ENCODE data around the gene ITGB4. TPM values are rescaled to one million over a fixed set of nuclear protein-coding genes. Genes with fewer than 3 reads are reported as not detected.

Gene ITGB4
- total and polyA plus RNA-seq, 2 experiments from 2014 or later, result 6.1 to 9.7 TPM

DNA sequence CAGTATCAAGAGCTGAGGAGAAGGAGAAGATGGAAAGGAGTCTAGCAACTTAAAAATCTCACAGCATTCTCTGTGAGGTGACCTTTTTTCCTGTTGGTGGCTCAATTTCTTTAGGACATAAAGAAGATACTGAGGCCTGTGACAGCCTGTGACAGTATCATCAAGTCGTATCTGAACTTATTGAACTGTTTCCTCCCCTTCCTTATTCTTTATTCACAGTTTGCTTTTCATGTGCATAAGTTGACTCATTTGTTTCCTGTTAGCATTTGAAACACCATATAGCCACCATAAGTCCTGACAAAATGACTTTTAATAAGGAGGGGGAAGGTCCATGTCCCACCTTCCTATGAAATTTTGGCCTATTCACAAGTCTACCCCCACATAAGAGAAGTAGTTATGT lies 72.2 kb downstream of the ITGB4 start:
- peaks cover 98% of the 10 kb centered on the region for H3K79me2 ChIP-seq (replicated peaks; ENCODE audit: insufficient read depth)
- H3K27me3 Mint-ChIP-seq (ENCODE audit: insufficient read depth, low read depth, poor library complexity), result no peaks in the 10 kb centered on the region
- ATAC-seq, result no peak

DNA sequence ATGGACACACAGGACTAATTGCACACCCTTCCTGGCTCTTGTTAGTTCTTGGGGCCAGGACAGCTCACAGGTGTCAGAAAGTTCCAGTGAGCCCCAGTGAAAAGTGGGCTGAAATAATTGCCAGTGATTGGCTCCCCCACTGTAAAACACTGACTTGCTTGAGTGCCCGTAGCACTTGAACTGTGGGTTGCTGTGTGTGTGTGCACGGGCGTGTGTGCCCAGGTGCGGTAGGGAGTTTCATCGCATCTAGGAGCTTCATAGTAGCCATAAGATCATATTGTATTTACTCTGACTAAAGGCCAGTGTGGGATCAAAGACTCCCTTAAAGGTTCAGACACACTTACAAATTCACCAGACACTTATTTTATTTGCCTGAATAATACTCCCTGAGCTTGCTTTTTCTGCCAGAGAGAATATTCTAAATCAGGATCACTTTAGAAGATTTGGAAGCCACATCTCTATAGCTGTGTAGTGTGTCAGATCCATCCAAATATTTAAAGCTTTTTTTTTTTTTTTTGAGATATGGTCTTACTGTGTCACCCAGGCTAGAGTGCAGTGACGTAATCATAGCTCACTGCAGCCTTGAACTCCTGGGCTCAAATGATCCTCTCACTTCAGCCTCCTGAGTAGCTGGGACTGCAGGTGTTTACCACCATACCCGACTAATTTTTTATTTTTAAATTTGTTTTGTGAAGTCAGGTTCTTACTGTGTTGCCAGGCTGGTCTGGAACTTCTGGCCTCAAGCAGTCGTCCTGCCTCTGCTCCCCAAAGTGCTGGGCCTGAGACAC lies 74.8 kb downstream of the ITGB4 start:
- no peak overlapping the region for H2AFZ ChIP-seq
- H3K27ac Mint-ChIP-seq, result no peak overlapping the region
- H3K4me3 Mint-ChIP-seq, result no peak overlapping the region
- no peak for DNase-seq (ENCODE audit: low spot score)
- no peaks in the 10 kb centered on the region for H3K27me3 ChIP-seq (ENCODE audit: insufficient read depth)
- H3K27ac ChIP-seq (ENCODE audit: low read depth), result no peak overlapping the region
- peaks cover 21% of the 10 kb centered on the region; the same call in 1 of the 2 replicates for H3K36me3 ChIP-seq (ENCODE audit: insufficient read depth)
- H3K4me2 ChIP-seq, result no peak overlapping the region
- H3K79me2 ChIP-seq (replicated peaks; ENCODE audit: insufficient read depth), result peaks cover 75% of the 10 kb centered on the region
- H3K4me1 ChIP-seq (ENCODE audit: insufficient read depth), result no peaks in the 10 kb centered on the region
- peaks cover 3% of the 10 kb centered on the region; the same call in 1 of the 2 replicates for H3F3A ChIP-seq (replicated peaks; ENCODE audit: low read depth)
- peaks cover 31% of the 10 kb centered on the region for H4K20me1 ChIP-seq (replicated peaks; ENCODE audit: insufficient read depth)
- H3K9me2 ChIP-seq (ENCODE audit: insufficient read depth), result no peaks in the 10 kb centered on the region
- H3K27me3 Mint-ChIP-seq (ENCODE audit: insufficient read depth, low read depth, poor library complexity), result no peaks in the 10 kb centered on the region
- no peaks in the 10 kb centered on the region for H3K9me3 Mint-ChIP-seq
- H3K36me3 Mint-ChIP-seq (ENCODE audit: low read depth), result peaks cover 55% of the 10 kb centered on the region
- no peaks in the 10 kb centered on the region for H3K4me1 Mint-ChIP-seq
- no peak for ATAC-seq
- no peak overlapping the region for H3K4me3 ChIP-seq
- no peak for TF ChIP-seq ZNF114 (CRISPR knock-in tag; IDR thresholded peaks at IDR 0.05)
- no peak for TF ChIP-seq ZNF331 (CRISPR knock-in tag; IDR thresholded peaks at IDR 0.05; ENCODE audit: low read depth)
- no peak for TF ChIP-seq JUNB (IDR thresholded peaks at IDR 0.05; ENCODE audit: unreplicated experiment)
- TF ChIP-seq EZH2phosphoT487 (IDR thresholded peaks at IDR 0.05; ENCODE audit: unreplicated experiment), result no peak
- TF ChIP-seq, protein P1, sequence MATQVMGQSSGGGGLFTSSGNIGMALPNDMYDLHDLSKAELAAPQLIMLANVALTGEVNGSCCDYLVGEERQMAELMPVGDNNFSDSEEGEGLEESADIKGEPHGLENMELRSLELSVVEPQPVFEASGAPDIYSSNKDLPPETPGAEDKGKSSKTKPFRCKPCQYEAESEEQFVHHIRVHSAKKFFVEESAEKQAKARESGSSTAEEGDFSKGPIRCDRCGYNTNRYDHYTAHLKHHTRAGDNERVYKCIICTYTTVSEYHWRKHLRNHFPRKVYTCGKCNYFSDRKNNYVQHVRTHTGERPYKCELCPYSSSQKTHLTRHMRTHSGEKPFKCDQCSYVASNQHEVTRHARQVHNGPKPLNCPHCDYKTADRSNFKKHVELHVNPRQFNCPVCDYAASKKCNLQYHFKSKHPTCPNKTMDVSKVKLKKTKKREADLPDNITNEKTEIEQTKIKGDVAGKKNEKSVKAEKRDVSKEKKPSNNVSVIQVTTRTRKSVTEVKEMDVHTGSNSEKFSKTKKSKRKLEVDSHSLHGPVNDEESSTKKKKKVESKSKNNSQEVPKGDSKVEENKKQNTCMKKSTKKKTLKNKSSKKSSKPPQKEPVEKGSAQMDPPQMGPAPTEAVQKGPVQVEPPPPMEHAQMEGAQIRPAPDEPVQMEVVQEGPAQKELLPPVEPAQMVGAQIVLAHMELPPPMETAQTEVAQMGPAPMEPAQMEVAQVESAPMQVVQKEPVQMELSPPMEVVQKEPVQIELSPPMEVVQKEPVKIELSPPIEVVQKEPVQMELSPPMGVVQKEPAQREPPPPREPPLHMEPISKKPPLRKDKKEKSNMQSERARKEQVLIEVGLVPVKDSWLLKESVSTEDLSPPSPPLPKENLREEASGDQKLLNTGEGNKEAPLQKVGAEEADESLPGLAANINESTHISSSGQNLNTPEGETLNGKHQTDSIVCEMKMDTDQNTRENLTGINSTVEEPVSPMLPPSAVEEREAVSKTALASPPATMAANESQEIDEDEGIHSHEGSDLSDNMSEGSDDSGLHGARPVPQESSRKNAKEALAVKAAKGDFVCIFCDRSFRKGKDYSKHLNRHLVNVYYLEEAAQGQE (IDR thresholded peaks at IDR 0.05; ENCODE audit: unreplicated experiment), result no peak
- TF ChIP-seq EZH2 (IDR thresholded peaks at IDR 0.05; ENCODE audit: low read depth, unreplicated experiment), result no peak
- TF ChIP-seq, protein P2, sequence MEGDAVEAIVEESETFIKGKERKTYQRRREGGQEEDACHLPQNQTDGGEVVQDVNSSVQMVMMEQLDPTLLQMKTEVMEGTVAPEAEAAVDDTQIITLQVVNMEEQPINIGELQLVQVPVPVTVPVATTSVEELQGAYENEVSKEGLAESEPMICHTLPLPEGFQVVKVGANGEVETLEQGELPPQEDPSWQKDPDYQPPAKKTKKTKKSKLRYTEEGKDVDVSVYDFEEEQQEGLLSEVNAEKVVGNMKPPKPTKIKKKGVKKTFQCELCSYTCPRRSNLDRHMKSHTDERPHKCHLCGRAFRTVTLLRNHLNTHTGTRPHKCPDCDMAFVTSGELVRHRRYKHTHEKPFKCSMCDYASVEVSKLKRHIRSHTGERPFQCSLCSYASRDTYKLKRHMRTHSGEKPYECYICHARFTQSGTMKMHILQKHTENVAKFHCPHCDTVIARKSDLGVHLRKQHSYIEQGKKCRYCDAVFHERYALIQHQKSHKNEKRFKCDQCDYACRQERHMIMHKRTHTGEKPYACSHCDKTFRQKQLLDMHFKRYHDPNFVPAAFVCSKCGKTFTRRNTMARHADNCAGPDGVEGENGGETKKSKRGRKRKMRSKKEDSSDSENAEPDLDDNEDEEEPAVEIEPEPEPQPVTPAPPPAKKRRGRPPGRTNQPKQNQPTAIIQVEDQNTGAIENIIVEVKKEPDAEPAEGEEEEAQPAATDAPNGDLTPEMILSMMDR (conservative IDR thresholded peaks at IDR 0.05; ENCODE audit: low read depth in 2 of 2), result no peak
- no peak for TF ChIP-seq NANOG (IDR thresholded peaks at IDR 0.05; ENCODE audit: borderline replicate concordance)
- TF ChIP-seq POLR2AphosphoS5 (IDR thresholded peaks at IDR 0.05; ENCODE audit: low read depth), result no peak

More for the DNA sequence above, 72.2 kb downstream of the ITGB4 start:
- no peak overlapping the region for H3K4me3 Mint-ChIP-seq
- no peak overlapping the region for H3K27ac ChIP-seq (ENCODE audit: low read depth)
- peaks cover 43% of the 10 kb centered on the region for H3K36me3 Mint-ChIP-seq (ENCODE audit: low read depth)
- TF ChIP-seq ZNF331 (CRISPR knock-in tag; IDR thresholded peaks at IDR 0.05; ENCODE audit: low read depth), result no peak
- no peak for TF ChIP-seq STAT1 (IDR thresholded peaks at IDR 0.05; ENCODE audit: unreplicated experiment)
- no peak for TF ChIP-seq ZNF114 (CRISPR knock-in tag; IDR thresholded peaks at IDR 0.05)
- TF ChIP-seq, protein P3, sequence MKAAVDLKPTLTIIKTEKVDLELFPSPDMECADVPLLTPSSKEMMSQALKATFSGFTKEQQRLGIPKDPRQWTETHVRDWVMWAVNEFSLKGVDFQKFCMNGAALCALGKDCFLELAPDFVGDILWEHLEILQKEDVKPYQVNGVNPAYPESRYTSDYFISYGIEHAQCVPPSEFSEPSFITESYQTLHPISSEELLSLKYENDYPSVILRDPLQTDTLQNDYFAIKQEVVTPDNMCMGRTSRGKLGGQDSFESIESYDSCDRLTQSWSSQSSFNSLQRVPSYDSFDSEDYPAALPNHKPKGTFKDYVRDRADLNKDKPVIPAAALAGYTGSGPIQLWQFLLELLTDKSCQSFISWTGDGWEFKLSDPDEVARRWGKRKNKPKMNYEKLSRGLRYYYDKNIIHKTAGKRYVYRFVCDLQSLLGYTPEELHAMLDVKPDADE (IDR thresholded peaks at IDR 0.05), result no peak
- TF ChIP-seq, protein P1 (IDR thresholded peaks at IDR 0.05; ENCODE audit: unreplicated experiment), result no peak
- no peak for TF ChIP-seq EZH2 (IDR thresholded peaks at IDR 0.05; ENCODE audit: low read depth, unreplicated experiment)
- H3K4me1 ChIP-seq (ENCODE audit: insufficient read depth), result no peaks in the 10 kb centered on the region
- H3K27me3 ChIP-seq (ENCODE audit: insufficient read depth), result no peaks in the 10 kb centered on the region
- no peak overlapping the region for H3K27ac Mint-ChIP-seq
- no peak overlapping the region for H3K4me3 ChIP-seq
- H3K4me2 ChIP-seq, result no peak overlapping the region
- H3K36me3 ChIP-seq (ENCODE audit: insufficient read depth), result peaks cover 21% of the 10 kb centered on the region; the same call in 1 of the 2 replicates
- peaks cover 32% of the 10 kb centered on the region for H4K20me1 ChIP-seq (replicated peaks; ENCODE audit: insufficient read depth)
- DNase-seq (ENCODE audit: low spot score), result no peak
- no peaks in the 10 kb centered on the region; the same call in 1 of the 2 replicates for H3F3A ChIP-seq (replicated peaks; ENCODE audit: low read depth)
- H3K9me2 ChIP-seq (ENCODE audit: insufficient read depth), result no peaks in the 10 kb centered on the region
- H2AFZ ChIP-seq, result no peak overlapping the region
- H3K4me1 Mint-ChIP-seq, result no peaks in the 10 kb centered on the region
- H3K9me3 Mint-ChIP-seq, result no peaks in the 10 kb centered on the region

All from GM23338 (cell line).